ENCODE data around the gene SLC6A17. TPM values are rescaled to one million over a fixed set of nuclear protein-coding genes. Genes with fewer than 3 reads are reported as not detected.

Gene SLC6A17
- total RNA-seq, 2 donors from 2014 or later, result 0.19 TPM; not detected in 1

- Histone ChIP-seq H3K27ac (no peak overlapping the region), H3K9me3 (no peaks in the 10 kb centered on the region), H3K4me3 (no peak overlapping the region), H3K27me3 (peaks cover 14% of the 10 kb centered on the region), H3K36me3 (no peaks in the 10 kb centered on the region), H3K9ac (ENCODE audit: low read depth in 2 of 2, low read length in 2 of 2) (no peak overlapping the region), H3K4me1 (no peaks in the 10 kb centered on the region)
- no peak for DNase-seq
- intact Hi-C loops (cut with DNase I), result no loop called here
- TF ChIP-seq CTCF (IDR thresholded peaks at IDR 0.05), result no peak
Observed at GRCh38 chr1:110130113-110130591, 20.1 kb upstream of the SLC6A17 start.

- H3K27ac ChIP-seq, result no peak overlapping the region
- intact Hi-C loops (cut with DNase I), result no loop called here
- no peak overlapping the region for H3K9ac ChIP-seq (ENCODE audit: low read depth in 2 of 2, low read length in 2 of 2)
- H3K4me3 ChIP-seq, result no peak overlapping the region
- no peak for DNase-seq
- no peaks in the 10 kb centered on the region for H3K4me1 ChIP-seq
- no peaks in the 10 kb centered on the region for H3K9me3 ChIP-seq
- H3K36me3 ChIP-seq, result no peaks in the 10 kb centered on the region
- no peak for TF ChIP-seq CTCF (IDR thresholded peaks at IDR 0.05)
- peaks cover 14% of the 10 kb centered on the region for H3K27me3 ChIP-seq
Observed at GRCh38 chr1:110130989-110131388, 19.3 kb upstream of the SLC6A17 start.

GRCh38 chr1:110132682-110133081 lies 17.6 kb upstream of the SLC6A17 start:
- no peak overlapping the region for H3K9ac ChIP-seq (ENCODE audit: low read depth in 2 of 2, low read length in 2 of 2)
- H3K9me3 ChIP-seq, result no peaks in the 10 kb centered on the region
- H3K27me3 ChIP-seq, result peaks cover 14% of the 10 kb centered on the region
- no peaks in the 10 kb centered on the region for H3K36me3 ChIP-seq
- intact Hi-C loops (cut with DNase I), result no loop called here
- no peak overlapping the region for H3K27ac ChIP-seq
- no peak for DNase-seq
- no peak for TF ChIP-seq CTCF (IDR thresholded peaks at IDR 0.05)
- no peaks in the 10 kb centered on the region for H3K4me1 ChIP-seq
- no peak overlapping the region for H3K4me3 ChIP-seq

- Histone ChIP-seq H3K4me1 (no peaks in the 10 kb centered on the region), H3K36me3 (no peaks in the 10 kb centered on the region), H3K27me3 (peaks cover 14% of the 10 kb centered on the region), H3K4me3 (no peak overlapping the region), H3K9ac (ENCODE audit: low read depth in 2 of 2, low read length in 2 of 2) (no peak overlapping the region), H3K9me3 (no peaks in the 10 kb centered on the region), H3K27ac (no peak overlapping the region)
- DNase-seq, result no peak
- intact Hi-C loops (cut with DNase I), result no loop called here
- no peak for TF ChIP-seq CTCF (IDR thresholded peaks at IDR 0.05)
Observed at GRCh38 chr1:110133436-110133835, 16.9 kb upstream of the SLC6A17 start.

GRCh38 chr1:110134050-110134595 lies 16.2 kb upstream of the SLC6A17 start:
- intact Hi-C loops (cut with DNase I), result no loop called here
- no peak for TF ChIP-seq CTCF (IDR thresholded peaks at IDR 0.05)

More at GRCh38 chr1:110134050-110134595, 16.2 kb upstream of the SLC6A17 start:
- Histone ChIP-seq H3K27me3 (peaks cover 14% of the 10 kb centered on the region), H3K36me3 (no peaks in the 10 kb centered on the region), H3K27ac (no peak overlapping the region), H3K9ac (ENCODE audit: low read depth in 2 of 2, low read length in 2 of 2) (no peak overlapping the region), H3K4me1 (no peaks in the 10 kb centered on the region), H3K4me3 (no peak overlapping the region), H3K9me3 (no peaks in the 10 kb centered on the region)
- no peak for DNase-seq

Data from colonic mucosa (tissue), 4 donors.